Measurements from ENCODE around the gene PRMT3.
"Not testable (repeated sequence)": the region's sequence is repeated elsewhere in the genome, so short reads cannot be mapped to it uniquely, and the experiment has no call there.

PRMT3 gene

GRCh38 chr11:20518323-20518834 is 130.9 kb downstream of the PRMT3 start:
- no peak for DNase-seq

GRCh38 chr11:20522536-20522935 is 135.0 kb downstream of the PRMT3 start:
- no peak for DNase-seq

- no peak for DNase-seq
Measured at GRCh38 chr11:20529757-20530156, 142.2 kb downstream of the PRMT3 start.

- DNase-seq = no peak
Measured at GRCh38 chr11:20530942-20531703, 143.6 kb downstream of the PRMT3 start.

- no peak for DNase-seq
Measured at GRCh38 chr11:20535271-20535881, 147.9 kb downstream of the PRMT3 start.

- no peak for DNase-seq
Measured at GRCh38 chr11:20536365-20536764, 148.8 kb downstream of the PRMT3 start.

- DNase-seq = no peak
Measured at GRCh38 chr11:20536784-20537183, 149.3 kb downstream of the PRMT3 start.

GRCh38 chr11:20541503-20541902 is 154.0 kb downstream of the PRMT3 start:
- DNase-seq = no peak

- DNase-seq = no peak
Measured at GRCh38 chr11:20544603-20545237, 157.2 kb downstream of the PRMT3 start.

GRCh38 chr11:20547411-20547810 is 159.9 kb downstream of the PRMT3 start:
- no peak for DNase-seq

GRCh38 chr11:20551096-20551495 is 163.6 kb downstream of the PRMT3 start:
- DNase-seq = no peak

GRCh38 chr11:20555783-20556182 is 168.3 kb downstream of the PRMT3 start:
- DNase-seq = no peak

GRCh38 chr11:20556396-20556795 is 168.9 kb downstream of the PRMT3 start:
- not testable (repeated sequence) for DNase-seq

GRCh38 chr11:20558741-20559140 is 171.2 kb downstream of the PRMT3 start:
- DNase-seq = no peak

Data from activated gamma-delta T cell (primary cell).